KG1 (cell line): ENCODE results near the gene CPNE6.
"Not testable (repeated sequence)": the region's sequence is repeated elsewhere in the genome, so short reads cannot be mapped to it uniquely, and the experiment has no call there.

Experiments
- DNase-seq: peaks from one replicate; lab custom pipeline; 2025; lab: John Stamatoyannopoulos, UW

CPNE6 gene

DNA sequence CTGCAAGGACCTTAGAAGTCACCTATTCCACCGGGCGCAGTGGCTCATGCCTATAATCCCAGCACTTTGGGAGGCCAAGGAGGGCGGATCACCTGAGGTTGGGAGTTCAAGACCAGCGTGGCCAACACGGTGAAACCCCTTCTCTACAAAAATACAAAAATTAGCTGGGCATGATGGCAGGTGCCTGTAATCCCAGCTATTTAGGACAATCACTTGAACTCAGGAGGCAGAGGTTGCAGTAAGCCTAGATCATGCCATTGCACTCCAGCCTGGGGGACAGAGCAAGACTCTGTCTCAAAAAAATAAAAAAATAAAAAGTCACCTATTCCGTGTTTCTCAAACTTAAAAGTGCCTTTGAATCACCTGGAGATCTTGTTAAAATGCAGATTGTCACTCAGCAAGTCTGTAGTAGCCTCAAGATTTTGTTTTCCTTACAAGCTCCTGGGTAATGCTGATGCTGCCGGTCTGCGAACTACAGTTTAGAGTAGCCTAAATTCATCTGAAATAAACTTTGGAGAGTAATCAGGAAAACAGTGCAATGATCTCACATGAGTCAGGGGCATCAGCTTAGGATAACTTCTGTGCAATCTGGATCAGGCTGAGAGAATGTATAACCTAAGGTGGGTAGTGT is 34.4 kb downstream of the CPNE6 start:
- not testable (repeated sequence) for DNase-seq

DNA sequence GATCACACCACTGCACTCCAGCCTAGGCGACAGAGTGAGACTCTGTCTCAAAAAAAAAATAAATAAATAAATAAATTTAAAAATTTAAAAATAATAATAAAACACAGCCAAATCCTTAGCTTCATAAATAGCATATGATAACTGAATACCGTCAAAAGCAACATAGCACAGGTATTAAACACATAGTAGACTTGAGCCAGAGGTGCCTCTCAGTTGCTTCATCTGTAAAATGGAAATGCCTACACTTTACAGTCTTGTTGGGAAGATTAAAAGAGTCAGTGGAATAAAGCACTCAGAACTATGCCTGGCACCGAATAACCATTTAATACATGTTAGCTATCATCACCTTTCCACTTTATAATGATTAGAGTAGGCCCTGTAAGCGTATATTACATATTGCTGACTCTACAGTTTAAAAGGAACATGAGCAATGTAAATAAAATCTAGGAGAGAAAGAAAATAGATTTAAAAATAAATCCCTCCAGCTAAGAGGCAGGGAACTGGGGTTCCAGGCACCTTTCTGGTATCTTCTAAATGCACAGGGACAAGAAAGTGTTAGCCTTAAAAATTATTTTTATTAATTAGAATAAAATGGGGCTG is 35.4 kb downstream of the CPNE6 start:
- no peak for DNase-seq

DNA sequence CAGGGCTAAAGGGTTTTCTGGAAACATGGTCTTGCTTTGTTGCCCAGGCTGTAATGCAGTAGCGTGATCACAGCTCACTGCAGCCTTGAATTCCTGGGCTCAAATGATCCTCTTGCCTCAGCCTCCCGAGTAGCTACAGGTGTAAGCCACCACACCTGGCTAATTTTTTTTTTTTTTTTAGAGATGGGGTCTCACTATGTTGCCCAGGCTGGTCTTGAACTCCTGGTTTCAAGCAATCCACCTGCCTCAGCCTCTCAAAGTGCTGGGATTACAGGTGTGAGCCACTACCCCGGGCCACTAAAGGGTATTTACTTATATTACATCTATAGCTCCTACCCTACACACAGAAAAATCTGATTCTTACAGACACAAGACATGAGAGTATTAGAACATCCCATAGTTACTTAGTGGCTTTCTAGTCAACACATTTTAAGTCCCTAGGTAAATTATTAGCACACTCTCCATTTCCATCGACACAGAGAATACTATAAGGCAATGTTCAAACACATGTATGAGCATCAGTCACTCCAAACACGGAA is 37.0 kb downstream of the CPNE6 start:
- no peak for DNase-seq

DNA sequence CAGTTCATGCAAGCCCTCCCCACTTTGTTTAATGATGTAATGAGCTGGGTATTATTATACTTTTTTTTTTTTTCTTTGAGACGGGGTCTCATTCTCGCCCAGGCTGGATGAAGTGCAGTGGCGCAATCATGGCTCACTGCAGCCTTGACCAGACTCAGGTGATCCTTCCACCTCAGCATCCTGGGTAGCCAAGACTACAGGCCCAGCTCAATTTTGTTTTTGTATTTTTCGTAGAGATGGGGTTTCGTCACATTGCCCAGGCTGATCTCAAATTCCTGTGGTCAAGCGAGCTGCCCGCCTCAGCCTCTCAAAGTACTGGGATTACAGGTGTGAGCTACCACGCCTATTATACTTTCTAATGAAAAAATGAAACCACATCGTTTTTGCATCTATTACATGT is 38.7 kb downstream of the CPNE6 start:
- DNase-seq, result no peak

DNA sequence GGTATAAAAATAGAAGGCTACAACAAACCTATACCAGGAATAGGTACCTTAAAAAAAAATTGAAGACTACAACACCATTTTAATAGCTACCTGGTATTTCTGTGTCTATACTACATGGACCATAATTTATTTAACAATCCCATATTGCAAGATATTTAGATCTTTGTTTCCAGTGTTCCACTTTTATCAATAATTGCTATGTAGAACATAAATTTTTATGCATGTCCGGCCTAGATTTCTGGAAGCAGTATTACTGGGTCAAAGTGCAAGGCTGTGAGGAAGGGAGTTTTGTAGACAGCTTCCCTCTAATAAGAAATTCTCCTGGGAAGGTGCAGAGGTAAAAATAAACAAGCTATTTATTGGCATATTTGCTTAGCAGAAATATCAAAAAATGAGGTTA is 39.2 kb downstream of the CPNE6 start:
- DNase-seq, result no peak

DNA sequence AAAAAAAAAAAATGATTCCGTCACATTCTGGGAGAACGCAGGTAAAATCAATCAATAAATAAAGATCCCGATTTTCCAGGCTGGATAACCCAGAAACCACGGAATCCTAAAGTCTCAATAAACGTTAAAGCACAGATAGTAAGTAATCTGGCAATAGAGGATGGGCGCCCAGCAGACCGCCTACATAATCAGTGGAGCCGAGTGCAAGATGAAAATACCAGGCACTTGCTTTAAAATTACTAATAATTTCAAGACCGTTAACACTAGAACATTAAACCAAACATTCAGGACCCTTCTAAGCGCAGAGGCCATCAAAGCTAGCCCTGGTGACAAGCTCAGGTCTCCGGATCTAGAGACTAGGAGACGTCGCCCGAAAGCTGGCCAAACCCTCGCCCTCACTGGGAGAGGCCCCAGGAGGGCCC is 42.0 kb downstream of the CPNE6 start:
- no peak for DNase-seq

DNA sequence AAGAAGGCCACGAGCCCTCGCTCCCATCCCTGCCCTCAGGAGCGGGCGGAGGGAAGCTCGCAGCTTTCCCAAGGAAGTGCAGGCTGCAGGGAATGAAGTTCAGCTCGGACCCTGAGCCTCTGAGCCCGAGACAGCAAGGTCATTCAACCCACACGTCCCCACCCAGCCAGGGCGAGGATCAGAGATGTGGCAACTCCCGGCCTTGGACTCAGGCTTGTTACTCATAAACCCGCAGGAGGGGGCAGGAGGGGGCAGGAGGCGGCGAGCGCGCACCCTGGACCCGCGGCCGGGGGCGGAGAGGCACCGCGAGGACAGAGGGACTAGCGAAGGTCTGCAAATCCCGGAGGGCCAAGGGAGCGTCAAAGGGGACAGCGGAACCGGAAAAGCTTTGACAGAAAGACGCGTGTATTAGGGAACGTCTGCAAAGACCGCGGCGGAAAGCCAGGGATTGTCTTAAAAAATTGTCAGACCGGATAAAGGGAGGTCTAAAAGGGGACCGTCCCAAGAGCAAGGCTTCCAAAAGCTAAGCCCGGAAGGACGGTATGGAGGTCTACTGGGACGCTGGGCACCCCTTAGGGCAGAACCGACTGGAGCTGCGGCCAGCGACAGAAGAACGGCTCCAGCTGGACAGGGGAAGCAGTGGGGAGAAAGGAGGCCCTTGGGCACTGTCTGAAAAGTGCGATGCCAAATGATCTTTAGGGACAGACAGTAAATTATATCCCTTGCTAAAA is 42.6 kb downstream of the CPNE6 start:
- DNase-seq, result no peak

DNA sequence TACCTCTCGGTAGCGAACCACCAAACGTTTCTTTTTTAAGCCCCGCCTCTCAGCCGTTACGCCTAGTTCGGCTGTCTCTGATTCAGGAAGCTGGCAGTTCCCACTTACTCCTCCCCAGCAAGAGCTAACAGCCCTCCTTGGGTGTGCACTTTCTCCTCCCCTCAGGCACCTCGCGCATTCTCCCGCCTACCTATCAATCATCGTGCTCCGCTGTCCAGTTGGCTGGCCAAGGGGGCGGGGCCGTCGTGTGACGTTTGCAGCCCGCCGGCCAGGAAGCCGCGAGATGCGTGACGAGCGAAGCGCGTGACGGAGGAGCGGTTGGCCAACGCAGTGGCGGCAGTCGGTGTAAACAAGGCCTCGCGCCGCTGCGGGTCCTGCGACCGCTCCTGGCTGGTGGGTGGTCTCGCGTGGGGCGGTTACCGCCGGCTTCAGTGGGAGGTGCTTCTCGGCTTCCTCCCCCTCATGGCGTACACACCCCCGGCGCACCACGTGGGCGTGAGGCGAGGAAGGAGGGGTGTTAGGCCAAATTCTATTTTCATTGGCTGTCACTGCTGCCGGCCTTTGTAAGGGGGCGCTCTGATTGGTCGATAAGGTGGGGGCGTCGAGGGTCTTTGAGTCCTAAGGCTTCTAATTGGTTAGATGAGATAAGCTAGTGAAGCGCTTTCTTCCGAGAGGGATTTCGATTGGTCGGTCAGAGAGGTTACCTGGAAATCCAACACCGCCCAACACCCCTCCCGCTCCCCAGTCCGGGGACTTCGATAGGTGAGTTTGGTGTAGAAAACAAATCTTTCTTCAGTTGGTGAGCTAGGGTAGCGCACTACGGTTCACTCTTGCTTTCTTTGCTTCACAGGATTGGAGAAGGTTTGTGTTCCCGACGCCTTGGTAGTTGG is 43.4 kb downstream of the CPNE6 start, which contains the start of the genes DCAF11 and NRL:
TSS of gene DCAF11 (plus strand) at position 246 of the 890 bp plus-strand sequence. CDS start 818 bp downstream, outside the sequence.
TSS of gene NRL (minus strand) at position 418 of the 890 bp plus-strand sequence. CDS start 32,101 bp downstream, outside the sequence.
- DNase-seq, result peak; percentile 97

DNA sequence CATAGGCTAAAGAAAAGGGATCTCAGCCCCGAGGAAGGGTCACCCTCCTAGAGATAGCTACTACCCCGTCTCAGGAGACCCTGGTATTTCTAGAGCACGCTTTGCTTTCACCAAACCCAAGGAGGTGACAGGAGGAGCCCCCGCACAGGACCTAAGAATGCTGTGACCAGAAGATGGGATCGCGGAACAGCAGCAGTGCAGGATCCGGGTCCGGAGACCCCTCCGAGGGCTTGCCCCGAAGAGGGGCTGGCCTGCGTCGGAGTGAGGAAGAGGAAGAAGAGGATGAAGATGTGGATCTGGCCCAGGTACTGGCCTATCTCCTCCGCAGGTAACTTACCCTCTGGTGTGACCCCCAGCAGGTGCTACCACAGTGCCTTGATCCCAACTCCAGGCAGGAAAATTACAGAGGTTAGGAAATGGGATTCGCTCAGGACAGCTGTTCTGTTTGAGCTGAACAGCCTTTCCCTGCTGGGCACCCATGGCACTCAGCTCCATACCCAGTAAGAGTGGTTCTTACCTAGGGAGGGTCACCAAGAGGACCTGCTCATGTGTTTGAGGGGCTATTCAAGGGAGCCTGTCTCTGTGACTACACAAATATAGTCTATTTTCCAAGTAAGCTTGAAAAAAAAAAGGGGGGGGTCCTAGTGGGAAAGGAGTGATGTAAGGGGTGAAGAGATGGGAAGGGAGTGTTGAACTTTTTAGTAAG is 44.2 kb downstream of the CPNE6 start:
- DNase-seq, result no peak

DNA sequence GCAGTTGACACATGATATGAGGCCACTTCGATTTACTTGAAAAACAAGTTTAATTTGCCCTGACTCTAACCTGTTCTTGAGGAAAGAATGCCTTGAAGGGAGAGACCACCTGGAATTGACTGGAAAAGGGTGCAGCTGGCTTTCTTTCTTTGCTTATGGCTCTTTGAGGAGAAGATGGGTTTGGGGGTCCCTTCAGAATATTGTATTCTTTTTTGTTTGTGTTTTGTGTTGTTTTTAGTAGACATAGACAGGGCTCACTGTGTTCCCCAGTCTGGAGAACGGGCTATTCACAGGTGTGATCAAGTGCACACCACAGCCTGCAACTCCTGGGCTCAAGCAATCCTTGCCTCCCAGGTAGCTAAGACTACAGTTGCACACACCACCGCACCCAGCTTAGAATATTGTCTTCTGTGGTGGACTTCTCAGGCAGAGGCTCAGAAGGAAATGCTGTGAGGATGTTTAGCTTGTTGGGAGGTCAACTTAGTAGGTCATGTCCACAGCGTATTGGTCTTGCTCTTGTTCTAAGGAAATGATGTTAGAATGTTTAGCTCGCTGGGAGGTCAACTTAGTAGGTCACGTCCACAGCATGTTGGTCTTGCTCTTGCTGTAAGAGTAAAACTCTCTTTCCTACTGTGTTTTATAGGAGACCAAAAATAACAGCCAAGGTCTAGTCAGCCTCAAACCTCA is 44.9 kb downstream of the CPNE6 start:
- DNase-seq, result no peak

DNA sequence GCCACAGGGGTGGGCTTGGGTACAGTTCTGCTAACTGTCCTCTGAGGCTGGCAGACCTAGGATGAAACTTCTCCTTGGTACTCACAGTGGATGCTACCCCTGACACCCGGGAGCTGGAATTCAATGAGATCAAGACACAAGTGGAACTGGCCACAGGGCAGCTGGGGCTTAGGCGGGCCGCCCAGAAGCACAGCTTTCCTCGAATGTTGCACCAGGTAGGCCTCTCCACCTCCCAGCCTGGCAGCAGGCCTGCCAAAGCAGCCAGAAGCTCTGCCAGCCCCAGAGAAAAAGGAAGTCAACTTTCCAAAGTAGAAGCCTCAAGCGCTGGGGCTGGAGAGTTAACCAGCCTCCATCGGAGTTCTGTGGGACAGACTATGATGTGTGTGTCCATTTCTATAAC is 45.8 kb downstream of the CPNE6 start:
- DNase-seq, result no peak

DNA sequence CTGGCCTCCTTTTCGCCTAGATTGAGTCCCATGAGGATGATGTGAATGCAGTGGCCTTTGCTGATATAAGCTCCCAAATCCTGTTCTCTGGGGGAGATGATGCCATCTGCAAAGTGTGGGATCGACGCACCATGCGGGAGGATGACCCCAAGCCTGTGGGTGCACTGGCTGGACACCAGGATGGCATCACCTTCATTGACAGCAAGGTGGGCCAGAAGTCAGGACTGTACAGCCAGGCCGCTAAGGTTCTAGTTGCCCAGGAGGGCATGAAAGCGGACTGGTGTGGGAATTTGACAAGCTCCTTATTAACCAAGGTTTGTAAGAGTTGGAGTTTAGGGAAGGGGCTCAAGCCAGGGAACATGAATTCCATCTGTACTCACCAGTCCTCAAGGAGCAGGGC is 48.3 kb downstream of the CPNE6 start:
- no peak for DNase-seq

DNA sequence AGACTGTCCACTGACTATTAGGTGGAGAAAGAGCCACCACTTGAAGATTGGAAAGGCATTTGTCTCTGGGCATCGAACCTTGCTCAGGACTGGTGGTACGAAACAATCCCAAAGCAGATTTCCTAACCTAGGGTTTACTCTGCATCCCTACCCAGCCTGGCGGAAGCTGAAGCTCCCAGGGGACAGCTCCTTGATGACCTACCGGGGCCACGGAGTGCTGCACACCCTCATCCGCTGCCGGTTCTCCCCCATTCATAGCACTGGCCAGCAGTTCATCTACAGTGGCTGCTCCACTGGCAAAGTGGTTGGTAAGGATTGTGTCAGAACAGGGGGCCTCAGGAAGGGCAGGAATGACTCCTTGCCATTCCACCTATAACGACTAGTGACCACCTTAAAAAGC is 49.8 kb downstream of the CPNE6 start:
- DNase-seq, result no peak

DNA sequence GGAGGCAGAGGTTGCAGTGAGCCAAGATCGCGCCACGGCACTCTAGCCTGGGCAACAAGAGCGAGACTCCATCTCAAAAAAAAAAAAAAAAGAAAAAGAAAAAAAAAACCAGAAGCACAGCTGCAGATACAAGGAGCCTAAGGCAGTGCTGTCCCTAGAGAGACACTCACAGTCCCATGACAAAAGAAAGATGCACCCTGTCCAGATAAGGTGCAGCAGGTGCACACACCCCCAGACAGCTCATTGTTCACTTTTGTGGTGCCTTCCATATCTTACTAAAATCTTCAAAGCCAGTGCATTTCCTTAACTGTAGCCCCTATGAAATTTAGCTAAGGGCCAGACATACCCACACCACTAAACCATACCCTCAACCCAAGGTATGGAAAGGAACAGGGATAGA is 51.1 kb downstream of the CPNE6 start:
- DNase-seq, result no peak

DNA sequence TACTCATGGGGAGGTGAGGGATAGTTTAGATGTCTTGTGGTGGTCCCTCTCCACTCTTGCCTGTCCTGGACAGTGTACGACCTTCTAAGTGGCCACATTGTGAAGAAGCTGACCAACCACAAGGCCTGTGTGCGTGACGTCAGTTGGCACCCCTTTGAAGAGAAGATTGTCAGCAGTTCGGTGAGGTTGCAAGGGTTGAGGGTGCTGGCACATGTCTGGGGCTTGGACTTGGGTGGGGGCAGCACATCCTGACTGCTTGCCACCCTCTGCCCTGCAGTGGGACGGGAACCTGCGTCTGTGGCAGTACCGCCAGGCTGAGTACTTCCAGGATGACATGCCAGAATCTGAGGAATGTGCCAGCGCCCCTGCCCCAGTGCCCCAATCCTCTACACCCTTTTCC is 51.5 kb downstream of the CPNE6 start:
- no peak for DNase-seq

DNA sequence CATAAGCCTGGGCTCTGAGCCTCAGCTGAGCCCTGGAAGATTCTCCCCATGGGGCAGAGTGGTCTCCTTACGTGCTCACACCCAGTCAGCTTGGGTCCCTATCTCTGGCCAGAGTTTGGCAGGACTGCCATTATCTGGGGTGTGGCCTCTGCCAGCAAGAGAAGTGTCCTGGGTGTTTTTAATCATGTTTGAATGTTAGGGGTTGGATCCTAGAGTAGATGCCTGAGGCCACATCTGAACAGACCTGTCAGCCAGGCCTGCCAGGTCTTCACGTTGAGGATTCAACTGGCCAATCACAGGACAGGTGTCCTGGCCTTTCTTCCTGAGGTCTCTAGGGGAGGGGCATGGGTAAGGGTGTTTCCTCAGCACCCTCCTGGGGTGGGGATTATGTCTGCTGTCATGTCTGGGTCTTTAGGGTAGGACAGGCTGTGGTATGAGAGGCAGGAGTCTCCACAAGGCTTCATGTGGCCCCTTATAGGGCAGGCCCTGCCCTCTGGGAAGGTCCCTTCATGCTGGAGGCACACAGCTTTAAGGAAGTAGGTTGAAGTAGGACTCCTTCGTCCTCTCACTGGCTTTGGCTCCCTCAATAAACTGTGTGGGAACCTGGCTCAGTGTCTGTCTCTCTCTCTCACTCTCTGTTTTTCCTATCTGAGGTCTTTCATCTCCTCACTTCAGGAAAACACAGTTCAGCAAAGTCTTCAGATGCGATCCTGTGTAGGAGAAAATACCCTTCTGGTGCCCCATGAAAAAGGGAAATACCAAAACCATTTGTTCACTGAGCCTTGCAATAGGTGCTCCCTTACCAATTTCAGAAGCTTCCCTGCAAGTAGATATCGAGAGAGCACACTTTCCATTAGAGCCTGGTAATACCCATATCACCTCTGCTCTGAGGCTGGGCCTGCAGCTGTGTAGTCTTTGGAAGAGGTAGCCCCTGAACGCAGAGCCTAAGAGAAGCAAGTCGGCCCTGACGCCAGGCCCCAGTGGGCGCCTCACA is 52.4 kb downstream of the CPNE6 start:
- no peak for DNase-seq

DNA sequence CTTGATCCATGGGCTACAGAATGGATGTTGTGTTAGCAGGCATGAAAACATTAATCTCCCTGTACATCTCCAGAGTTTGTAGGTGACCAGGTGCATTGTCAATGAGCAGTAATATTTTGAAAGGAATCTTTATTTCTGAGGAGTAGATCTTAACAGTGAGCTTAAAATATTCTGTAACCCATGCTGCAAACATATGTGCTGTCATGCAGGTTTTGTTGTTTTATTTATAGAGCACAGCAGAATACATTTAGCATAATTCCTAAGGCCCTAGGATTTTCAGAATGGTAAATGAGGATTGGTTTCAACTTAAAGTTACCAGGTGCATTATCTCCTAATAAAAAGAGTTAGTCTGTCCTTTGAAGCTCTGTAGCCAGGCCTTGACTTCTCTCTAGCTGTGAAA is 55.6 kb downstream of the CPNE6 start:
- DNase-seq, result no peak

DNA sequence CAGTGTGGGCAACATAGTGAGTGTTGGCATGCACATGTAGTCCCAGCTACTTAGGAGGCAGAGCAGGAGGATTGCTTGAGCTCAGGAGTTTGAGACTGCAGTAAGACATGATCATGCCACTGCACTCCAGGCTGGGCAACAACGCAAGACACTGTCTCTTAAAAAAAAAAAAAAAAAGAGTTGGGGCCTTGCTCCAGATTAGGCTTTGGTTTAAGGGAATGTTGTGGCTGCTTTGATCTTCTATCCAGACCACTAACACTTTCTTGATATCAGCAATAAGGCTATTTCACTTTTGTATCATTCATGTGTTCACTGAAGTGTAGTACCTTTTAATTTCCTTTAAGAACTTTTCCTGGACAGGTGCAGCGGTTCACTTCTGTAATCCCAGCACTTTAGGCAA is 56.3 kb downstream of the CPNE6 start:
- DNase-seq, result no peak
